Nephron (organoid): ENCODE results near the gene FADS6.

ENCODE experiments used
- H3K27ac Mint-ChIP-seq, 3 experiments: 2 replicates each; pipeline ENCODE4 v1.8.0; 2020; ENCODE audit warnings: mixed read lengths in 3 of 3, mild to moderate bottlenecking in 2 of 3, moderate library complexity in 1 of 3
- H3K27me3 Mint-ChIP-seq: 2 replicates; pipeline ENCODE4 v1.8.0; 2021; ENCODE audit warnings: low read depth, mild to moderate bottlenecking, moderate library complexity, mixed read lengths
- H3K36me3 Mint-ChIP-seq: 2 replicates; pipeline ENCODE4 v1.8.0; 2020; ENCODE audit warnings: low read depth, mixed read lengths
- H3K4me1 Mint-ChIP-seq: 2 replicates; pipeline ENCODE4 v1.8.0; 2020; ENCODE audit warnings: mixed read lengths
- H3K4me3 Mint-ChIP-seq, 3 experiments: 2 replicates each; pipeline ENCODE4 v1.8.0; 2020; ENCODE audit warnings: mild to moderate bottlenecking in 3 of 3, mixed read lengths in 3 of 3, moderate library complexity in 2 of 3
- H3K9me3 Mint-ChIP-seq: 2 replicates; pipeline ENCODE4 v1.8.0; 2020; ENCODE audit warnings: mixed read lengths
- CTCF ChIP-seq, 3 experiments: fragments of 200-600 bp; sonication (generic); IDR thresholded peaks; one replicate each; pipeline ENCODE4 v1.5.0; 2021; ENCODE audit warnings: antibody characterized with exemption in 3 of 3; ENCODE audit not compliant: unreplicated experiment in 3 of 3

The FADS6 gene

DNA sequence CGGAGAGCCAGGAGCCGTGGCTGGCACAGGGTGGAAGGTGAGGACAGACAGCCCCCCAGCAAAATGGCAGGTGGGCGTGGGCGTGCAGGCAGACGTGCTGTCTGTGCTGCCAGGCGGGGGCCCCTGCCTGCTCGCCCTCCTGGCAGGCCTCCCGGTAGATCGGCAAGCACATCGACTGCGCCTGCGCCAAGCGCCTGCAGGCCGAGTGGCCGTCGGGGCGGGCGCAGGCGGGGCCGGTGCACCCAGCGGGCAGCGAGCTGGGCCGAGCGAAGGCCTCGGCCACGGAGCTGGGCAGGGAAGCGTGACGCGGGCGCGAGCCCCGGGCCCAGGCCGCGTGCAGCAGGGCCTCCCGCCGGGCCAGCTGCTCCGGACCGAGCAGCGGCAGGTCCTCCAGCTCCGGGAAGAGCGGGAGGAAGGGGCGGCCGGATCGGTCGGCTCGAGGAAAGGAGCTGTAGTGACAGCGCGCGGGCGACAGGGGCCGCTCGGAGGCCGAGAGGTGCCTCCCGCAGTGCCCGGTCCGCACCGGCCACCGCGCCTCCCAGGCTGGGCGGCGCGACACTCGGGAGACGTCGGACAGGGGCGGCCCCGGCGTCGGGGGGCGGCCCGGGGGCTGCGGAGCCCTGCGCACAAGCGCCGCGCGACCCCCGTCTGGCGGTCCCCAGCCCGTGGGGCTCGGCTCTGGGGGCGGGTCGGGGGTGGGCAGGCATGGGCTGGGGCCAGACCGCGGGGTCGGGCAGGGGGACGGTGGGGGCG, 50.7 kb downstream of the FADS6 start:
- H3K4me1 Mint-ChIP-seq = peaks cover 29% of the 10 kb centered on the region
- TF ChIP-seq CTCF (IDR thresholded peaks at IDR 0.05; ENCODE audit: unreplicated experiment in 3 of 3) = peak; percentile 63 to 69 (median 67)
- no peak overlapping the region for H3K4me3 Mint-ChIP-seq
- H3K9me3 Mint-ChIP-seq = no peaks in the 10 kb centered on the region
- no peak overlapping the region for H3K27ac Mint-ChIP-seq
- H3K36me3 Mint-ChIP-seq = peaks cover 7% of the 10 kb centered on the region
- H3K27me3 Mint-ChIP-seq = peaks cover 58% of the 10 kb centered on the region

GRCh38 chr17:74842146-74842598, 51.3 kb downstream of the FADS6 start:
- peaks cover 57% of the 10 kb centered on the region for H3K27me3 Mint-ChIP-seq

GRCh38 chr17:74840989-74841666, 52.3 kb downstream of the FADS6 start:
- Mint-ChIP-seq H3K27me3 (peaks cover 49% of the 10 kb centered on the region), H3K27ac (peak overlapping the region in 2 of 3 experiments; percentile 61 to 67), H3K4me1 (peaks cover 29% of the 10 kb centered on the region), H3K4me3 (peak overlapping the region; percentile 17 to 55 (median 25)), H3K36me3 (peaks cover 16% of the 10 kb centered on the region), H3K9me3 (no peaks in the 10 kb centered on the region)
- no peak for TF ChIP-seq CTCF (IDR thresholded peaks at IDR 0.05; ENCODE audit: unreplicated experiment in 3 of 3)

More at GRCh38 chr17:74842146-74842598, 51.3 kb downstream of the FADS6 start:
- Mint-ChIP-seq H3K9me3 (no peaks in the 10 kb centered on the region), H3K36me3 (peaks cover 7% of the 10 kb centered on the region), H3K27ac (peak overlapping the region in 1 of 3 experiments; percentile 18), H3K4me3 (peak overlapping the region; percentile 14 to 46 (median 23)), H3K4me1 (peaks cover 29% of the 10 kb centered on the region)
- no peak for TF ChIP-seq CTCF (IDR thresholded peaks at IDR 0.05; ENCODE audit: unreplicated experiment in 3 of 3)

- Mint-ChIP-seq H3K9me3 (no peaks in the 10 kb centered on the region), H3K27ac (peak overlapping the region in 1 of 3 experiments; percentile 67), H3K4me3 (no peak overlapping the region), H3K27me3 (peaks cover 40% of the 10 kb centered on the region), H3K36me3 (peaks cover 19% of the 10 kb centered on the region), H3K4me1 (peaks cover 29% of the 10 kb centered on the region)
- TF ChIP-seq CTCF (IDR thresholded peaks at IDR 0.05; ENCODE audit: unreplicated experiment in 3 of 3) = no peak
Observed at GRCh38 chr17:74839990-74840852, 53.2 kb downstream of the FADS6 start.

GRCh38 chr17:74838274-74838673, 55.2 kb downstream of the FADS6 start:
- no peak for TF ChIP-seq CTCF (IDR thresholded peaks at IDR 0.05; ENCODE audit: unreplicated experiment in 3 of 3)
- Mint-ChIP-seq H3K4me3 (no peak overlapping the region), H3K27ac (no peak overlapping the region), H3K4me1 (peaks cover 29% of the 10 kb centered on the region), H3K27me3 (peaks cover 27% of the 10 kb centered on the region), H3K36me3 (peaks cover 19% of the 10 kb centered on the region), H3K9me3 (no peaks in the 10 kb centered on the region)
